AML-193 (cell line): Measurements from ENCODE around the gene DLG4.
A peak's percentile ranks its signal among the peaks of the same experiment; 100 is the strongest.

ENCODE experiments used
- DNase-seq, 2 experiments: peaks; one replicate each; lab custom pipeline; 2025; lab: John Stamatoyannopoulos, UW

DLG4 gene

DNA sequence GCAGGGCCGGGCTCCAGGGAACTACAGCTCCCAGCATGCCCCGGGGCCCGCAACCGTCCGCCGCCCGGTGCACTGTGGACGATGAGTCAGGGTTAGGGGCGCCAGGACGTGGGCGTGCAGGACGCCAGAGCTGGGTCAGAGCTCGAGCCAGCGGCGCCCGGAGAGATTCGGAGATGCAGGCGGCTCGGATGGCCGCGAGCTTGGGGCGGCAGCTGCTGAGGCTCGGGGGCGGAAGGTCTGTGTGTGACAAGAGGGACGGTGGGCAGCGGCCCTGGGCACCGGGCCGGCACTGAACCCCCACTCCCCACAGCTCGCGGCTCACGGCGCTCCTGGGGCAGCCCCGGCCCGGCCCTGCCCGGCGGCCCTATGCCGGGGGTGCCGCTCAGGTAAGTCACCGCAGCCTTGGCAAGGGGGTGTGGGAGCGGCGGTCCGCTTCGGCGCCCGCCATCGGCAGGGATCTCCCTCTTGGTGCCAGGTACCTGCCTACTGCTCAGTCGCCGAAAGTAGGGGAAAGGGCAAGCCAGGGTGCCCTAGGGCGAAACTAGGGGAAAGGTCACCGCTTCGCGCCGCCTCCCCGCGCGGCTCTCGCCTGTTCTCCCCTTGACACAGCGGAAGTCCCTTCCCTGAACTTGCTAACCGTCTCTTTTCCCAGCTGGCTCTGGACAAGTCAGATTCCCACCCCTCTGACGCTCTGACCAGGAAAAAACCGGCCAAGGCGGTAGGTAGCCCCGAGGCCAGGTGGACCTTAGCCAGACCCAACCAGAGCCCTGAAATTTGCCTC, at the start of gene DLG4, which contains the start of gene ACADVL:
TSS of gene DLG4 (minus strand) at position 25 of the 781 bp plus-strand sequence.
TSS of gene ACADVL (plus strand) at position 127 of the 781 bp plus-strand sequence. CDS start at position 174, 47 bp downstream.
- peak; percentile 19 to 54 for DNase-seq

- DNase-seq: no peak
Observed at GRCh38 chr17:7266784-7267183, 47.1 kb upstream of the DLG4 start.

DNA sequence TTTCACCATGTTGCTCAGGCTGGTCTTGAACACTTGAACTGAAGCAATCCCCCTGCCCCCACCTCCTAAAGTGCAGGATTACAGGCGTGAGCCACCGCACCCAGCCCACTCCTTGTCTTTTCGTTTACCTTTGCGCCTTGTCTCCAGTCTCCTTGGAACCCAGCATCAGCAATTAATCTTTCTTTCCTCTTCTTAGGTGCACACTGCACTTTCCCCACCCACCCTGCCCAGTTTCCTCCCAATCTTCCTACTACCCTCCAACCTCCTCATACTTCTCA, 44.1 kb upstream of the DLG4 start:
- DNase-seq: no peak

GRCh38 chr17:7262935-7263800, 43.5 kb upstream of the DLG4 start:
- no peak for DNase-seq

DNA sequence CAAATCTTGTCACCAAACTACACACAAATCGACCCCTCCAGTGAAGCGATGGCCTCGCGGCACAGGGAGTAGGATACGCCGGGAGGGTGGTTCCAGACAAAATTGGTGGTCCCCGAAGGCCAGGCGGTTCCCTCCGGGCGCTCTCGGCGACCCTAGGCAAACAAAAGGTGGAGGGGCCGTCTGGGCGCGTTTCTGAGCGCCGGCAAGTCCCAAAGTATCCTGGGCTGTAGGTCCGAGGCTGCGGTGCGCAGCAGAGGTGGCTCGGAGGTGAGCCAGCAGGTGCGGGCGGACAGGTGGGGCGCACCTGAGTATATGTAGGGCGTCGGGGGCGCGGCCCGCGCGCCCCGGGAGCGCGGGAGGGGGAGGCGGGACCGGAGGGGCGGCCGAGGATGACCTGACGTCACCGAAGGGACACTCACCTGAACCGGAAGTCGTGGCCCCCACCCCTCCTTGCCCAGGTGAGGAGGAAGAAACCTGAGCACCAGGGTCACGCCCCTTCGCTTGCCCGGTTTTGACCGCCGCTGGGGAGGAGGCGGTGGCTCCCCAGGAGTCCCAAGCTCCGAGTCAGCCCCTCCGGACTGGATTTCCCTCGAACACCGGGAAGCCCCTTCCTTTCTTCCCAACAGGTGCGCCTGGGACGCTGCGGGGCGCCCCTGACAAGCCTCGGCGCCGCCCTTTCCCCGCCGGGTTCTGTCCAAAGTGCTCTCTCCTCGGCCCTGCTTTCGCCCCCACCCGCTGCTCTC, 42.7 kb upstream of the DLG4 start, which contains the start of gene CLDN7:
TSS of gene CLDN7 (minus strand) at position 287 of the 743 bp plus-strand sequence. CDS start 435 bp downstream, outside the sequence.
- DNase-seq: no peak

GRCh38 chr17:7261379-7262191, 41.9 kb upstream of the DLG4 start:
- no peak for DNase-seq

DNA sequence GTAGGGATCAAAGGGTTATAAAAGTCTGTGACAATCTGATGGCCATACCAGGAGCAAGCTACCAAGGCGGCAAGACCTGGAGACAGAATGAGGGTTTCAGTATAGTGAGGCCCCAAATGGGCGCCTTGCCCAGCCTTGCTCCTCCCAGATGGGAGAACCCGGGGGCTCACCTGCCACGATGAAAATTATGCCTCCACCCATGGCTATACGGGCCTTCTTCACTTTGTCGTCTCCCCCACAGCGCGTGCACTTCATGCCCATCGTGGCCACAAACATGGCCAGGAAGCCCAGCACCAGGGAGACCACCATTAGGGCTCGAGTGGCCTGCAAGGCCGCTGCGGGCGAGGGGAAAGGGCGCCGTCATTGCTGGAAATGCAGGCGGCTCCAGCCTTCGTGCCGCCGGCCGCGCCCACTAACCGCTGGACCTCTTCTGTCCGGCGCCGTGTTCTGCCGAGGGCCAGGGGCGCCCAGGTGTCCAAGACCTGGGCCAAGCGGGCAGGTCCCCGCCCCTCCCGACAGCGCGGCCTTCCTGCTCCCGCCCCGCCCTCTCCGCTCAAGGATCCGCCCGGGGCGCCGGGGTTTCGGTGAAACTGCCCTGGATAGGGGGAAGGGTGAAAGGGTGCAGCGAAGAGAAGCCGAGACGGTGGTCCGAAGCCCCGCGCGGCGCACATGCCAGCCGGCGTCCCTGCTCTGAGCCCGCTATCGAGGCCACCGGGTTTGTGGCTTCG, 41.2 kb upstream of the DLG4 start:
- no peak for DNase-seq

- no peak for DNase-seq
Observed at GRCh38 chr17:7260151-7260550, 40.5 kb upstream of the DLG4 start.

DNA sequence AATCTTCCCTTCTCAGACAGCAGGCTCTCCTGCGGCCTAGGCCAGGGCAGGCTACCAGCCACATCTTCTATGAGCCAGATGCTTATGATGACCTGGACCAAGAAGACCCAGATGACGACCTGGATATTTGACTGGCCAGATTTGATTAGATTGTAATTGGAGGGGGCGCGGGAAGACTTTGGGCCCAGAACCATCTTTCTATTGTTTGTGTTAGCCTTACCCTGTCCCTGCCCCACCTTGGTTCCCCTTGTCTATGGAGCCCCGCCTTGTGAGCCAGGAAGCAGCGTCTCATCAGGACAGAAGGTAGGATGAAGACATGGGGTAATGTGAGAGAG, 39.9 kb upstream of the DLG4 start:
- DNase-seq: no peak

DNA sequence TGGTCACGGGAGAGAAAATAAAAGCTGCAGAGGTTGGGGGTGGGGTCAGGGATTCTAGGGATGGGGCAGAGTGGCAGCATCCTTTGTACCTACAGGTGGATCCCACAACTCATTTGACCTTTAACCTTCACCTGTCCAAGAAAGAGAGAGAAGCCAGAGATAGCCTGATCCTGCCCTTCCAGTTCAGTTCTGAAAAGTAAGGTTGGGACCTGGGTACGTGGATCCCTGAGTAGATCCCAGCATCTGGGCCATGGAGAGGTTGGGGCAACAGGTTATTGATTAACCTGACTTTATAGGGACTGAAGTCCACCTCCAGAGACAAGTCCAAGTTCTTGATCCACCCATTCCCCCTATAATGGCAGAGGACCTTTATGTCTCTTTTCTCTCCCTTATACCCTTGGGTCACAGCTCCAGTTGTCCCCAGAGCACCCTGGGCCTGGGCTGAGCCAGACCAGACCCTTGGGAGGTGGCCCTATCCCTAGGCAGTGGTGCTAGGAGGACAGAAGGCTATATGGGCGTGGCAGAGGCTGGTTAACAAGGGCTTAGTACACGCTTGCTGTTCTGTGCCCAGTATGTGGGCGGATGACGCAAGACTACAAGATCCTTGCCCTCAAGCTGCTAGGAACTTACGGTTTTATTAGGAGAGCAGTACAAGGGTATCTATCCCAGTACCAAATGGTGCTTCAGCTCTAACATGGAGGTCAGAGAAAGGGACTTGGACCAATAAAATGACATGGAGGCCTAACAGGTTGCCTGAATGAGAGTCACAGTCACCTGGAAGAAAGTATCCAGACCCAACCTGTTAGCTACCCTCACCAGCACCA, 39.3 kb upstream of the DLG4 start:
- DNase-seq: peak in 1 of 2 experiments; percentile 21

DNA sequence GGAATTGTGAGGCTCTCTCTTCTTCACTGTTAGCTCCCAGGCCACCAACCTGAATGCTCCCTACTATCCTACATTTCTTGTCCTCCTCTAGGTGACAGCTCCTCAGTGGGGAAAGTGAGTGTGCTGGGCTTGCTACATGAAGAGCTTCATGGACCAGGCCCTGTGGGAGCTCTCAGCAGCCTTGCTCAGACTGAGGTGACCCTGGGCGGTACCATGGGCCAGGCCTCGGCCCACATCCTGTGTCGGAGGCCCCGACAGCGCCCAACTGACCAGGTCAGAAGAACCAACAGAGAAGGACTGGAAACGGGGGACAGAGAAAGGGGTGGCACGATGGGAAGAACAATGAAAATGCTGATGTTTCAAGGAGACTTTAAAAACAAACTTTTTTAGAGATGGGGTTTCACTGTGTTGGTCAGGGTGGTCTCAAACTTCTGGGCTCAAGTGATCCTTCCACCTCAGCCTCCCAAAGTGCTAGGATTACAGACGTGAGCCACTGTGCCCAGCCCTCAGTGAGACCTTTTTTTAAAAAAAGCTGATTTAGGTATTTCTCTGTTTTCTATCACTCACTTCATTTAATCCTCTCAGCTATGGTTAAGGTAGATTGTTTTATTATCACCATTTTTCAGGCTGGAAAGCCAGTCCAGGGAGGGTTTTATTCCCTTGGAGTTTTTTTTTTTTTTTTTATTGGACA, 37.3 kb upstream of the DLG4 start:
- DNase-seq: no peak

- no peak for DNase-seq
Observed at GRCh38 chr17:7254511-7254910, 34.9 kb upstream of the DLG4 start.

DNA sequence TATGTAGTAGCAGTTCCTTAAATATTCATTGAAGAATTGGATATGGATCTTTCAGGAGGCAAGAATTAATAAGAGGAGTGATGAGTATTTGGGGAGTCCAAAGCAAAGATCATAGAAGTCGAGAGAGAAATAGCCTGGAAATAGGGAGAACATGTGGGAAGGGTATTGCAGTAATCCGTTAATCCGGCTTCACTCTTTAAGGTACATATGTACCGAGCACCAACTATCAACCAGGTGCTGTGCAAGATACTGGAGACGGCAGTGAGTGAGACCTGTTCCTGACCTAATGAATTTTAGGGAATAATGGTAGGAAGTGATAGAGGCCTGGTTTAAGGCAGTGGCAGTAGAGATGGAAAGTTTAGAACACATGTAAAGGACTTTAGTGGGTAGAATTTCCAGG, 33.4 kb upstream of the DLG4 start:
- DNase-seq: no peak

- peak; percentile 45 to 57 for DNase-seq
Observed at GRCh38 chr17:7252176-7253043, 32.8 kb upstream of the DLG4 start, which contains the start of gene ELP5. TSS of gene ELP5 (plus strand) at chr17:7252215. CDS start at chr17:7252551, 336 bp downstream.

- DNase-seq: peak; percentile 83 to 87
Observed at GRCh38 chr17:7251661-7252175, 32.1 kb upstream of the DLG4 start, which contains the start of gene CTDNEP1. TSS of gene CTDNEP1 (minus strand) at chr17:7251734. CDS start at chr17:7251296, 438 bp downstream.

DNA sequence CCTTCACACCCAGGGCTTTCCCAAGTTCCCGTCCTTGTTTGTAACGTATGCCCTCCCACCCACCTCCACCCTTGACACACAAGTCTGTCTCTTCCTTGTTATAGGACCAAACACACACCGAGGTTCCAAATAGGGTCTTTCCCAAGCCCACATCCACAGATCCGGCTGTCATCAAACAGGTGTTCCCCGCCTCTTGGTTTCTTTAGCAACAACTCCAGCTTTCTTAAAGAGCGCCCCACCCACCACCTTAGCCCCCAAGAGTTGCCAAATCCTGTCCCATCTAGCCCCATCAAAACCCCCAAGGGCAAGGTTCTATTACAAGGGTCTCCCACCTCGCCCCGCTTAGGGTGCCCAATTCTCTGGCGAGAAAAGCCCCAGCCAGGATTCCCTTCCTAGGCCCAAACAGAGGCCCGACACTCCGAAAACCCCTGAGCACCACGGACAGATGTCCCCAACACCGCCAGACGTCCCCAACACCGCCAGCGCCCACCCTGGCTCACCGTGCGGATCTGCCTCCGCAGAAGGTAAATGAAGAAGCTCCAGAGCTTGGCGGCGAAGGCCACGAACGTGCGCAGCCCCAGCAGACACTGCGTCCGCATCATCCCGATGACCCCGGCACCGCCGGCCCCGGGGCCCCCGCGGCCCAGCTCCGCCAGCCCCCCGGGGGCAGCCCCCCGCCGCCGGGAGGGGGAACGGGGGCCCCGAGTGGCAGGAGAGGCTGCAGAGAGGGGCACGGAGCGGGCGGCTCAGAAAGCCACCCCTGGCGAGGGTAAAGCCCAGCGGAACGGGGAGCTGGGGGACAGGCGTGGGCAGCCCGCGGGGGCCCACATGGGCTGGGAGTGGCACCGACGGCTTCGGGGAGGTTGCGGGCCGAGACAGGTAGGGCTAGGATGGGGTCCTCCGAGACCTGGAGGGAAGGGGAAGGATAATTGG, 31.3 kb upstream of the DLG4 start:
- no peak for DNase-seq

- peak in 1 of 2 experiments; percentile 13 for DNase-seq
Observed at GRCh38 chr17:7249830-7250229, 30.2 kb upstream of the DLG4 start.
